Measurements from ENCODE around the gene ASCL3.
"Not testable (repeated sequence)": the region's sequence is repeated elsewhere in the genome, so short reads cannot be mapped to it uniquely, and the experiment has no call there.

The ASCL3 gene

DNA sequence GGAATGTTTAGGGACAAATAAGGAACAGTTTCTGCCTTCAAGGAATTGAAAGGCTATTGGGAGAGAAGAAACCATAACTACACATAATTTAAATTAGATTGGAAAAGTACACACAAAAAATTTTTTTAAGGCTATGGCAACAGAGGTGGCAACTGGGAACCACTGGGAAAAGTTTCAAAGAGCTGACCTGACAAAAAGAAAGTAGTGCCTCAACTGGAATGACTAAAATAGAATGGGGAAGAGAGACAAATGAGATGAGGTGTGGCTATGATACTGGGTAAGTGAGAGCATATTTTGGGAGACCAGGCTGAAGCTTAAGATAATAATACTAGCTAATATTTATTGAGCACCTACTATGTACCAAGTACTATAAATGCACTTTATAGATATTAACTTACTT is 34.7 kb downstream of the ASCL3 start:
- no peak for DNase-seq

- DNase-seq, result no peak
Observed at GRCh38 chr11:8907116-8907515, 35.7 kb downstream of the ASCL3 start.

- DNase-seq, result no peak
Observed at GRCh38 chr11:8905528-8906165, 37.2 kb downstream of the ASCL3 start.

GRCh38 chr11:8899119-8899753 is 43.6 kb downstream of the ASCL3 start:
- DNase-seq, result no peak

- DNase-seq, result not testable (repeated sequence)
Observed at GRCh38 chr11:8891185-8891584, 51.6 kb downstream of the ASCL3 start.

Data from activated T-cell treated with anti-CD3 and anti-CD28 coated beads for 4 hours (primary cell).